ENCODE measurements around the gene ADAM22.

Gene ADAM22

GRCh38 chr7:88102675-88103074, 168.6 kb downstream of the ADAM22 start:
- in situ Hi-C loops (cut with MboI; ENCODE audit: low sequenced_read_pairs) = no loop called here

GRCh38 chr7:88104732-88105131, 170.7 kb downstream of the ADAM22 start:
- in situ Hi-C loops (cut with MboI; ENCODE audit: low sequenced_read_pairs) = no loop called here

GRCh38 chr7:88105231-88105630, 171.2 kb downstream of the ADAM22 start:
- in situ Hi-C loops (cut with MboI; ENCODE audit: low sequenced_read_pairs) = no loop called here

- in situ Hi-C loops (cut with MboI; ENCODE audit: low sequenced_read_pairs) = no loop called here
Observed at GRCh38 chr7:88106434-88106833, 172.4 kb downstream of the ADAM22 start.

GRCh38 chr7:88109612-88110011, 175.6 kb downstream of the ADAM22 start:
- in situ Hi-C loops (cut with MboI; ENCODE audit: low sequenced_read_pairs) = no loop called here

- in situ Hi-C loops (cut with MboI; ENCODE audit: low sequenced_read_pairs) = no loop called here
Observed at GRCh38 chr7:88111140-88111743, 177.2 kb downstream of the ADAM22 start.

- in situ Hi-C loops (cut with MboI; ENCODE audit: low sequenced_read_pairs) = no loop called here
Observed at GRCh38 chr7:88111954-88112471, 178.0 kb downstream of the ADAM22 start.

GRCh38 chr7:88115258-88115796, 181.3 kb downstream of the ADAM22 start:
- in situ Hi-C loops (cut with MboI; ENCODE audit: low sequenced_read_pairs) = no loop called here

- in situ Hi-C loops (cut with MboI; ENCODE audit: low sequenced_read_pairs) = no loop called here
Observed at GRCh38 chr7:88115816-88116215, 181.8 kb downstream of the ADAM22 start.

GRCh38 chr7:88116235-88116795, 182.3 kb downstream of the ADAM22 start:
- in situ Hi-C loops (cut with MboI; ENCODE audit: low sequenced_read_pairs) = no loop called here

- in situ Hi-C loops (cut with MboI; ENCODE audit: low sequenced_read_pairs) = no loop called here
Observed at GRCh38 chr7:88117325-88117724, 183.3 kb downstream of the ADAM22 start.

GRCh38 chr7:88121335-88121734, 187.3 kb downstream of the ADAM22 start:
- in situ Hi-C loops (cut with MboI; ENCODE audit: low sequenced_read_pairs) = no loop called here

- in situ Hi-C loops (cut with MboI; ENCODE audit: low sequenced_read_pairs) = no loop called here
Observed at GRCh38 chr7:88127637-88128290, 193.7 kb downstream of the ADAM22 start.

GRCh38 chr7:88132725-88133124, 198.7 kb downstream of the ADAM22 start:
- in situ Hi-C loops (cut with MboI; ENCODE audit: low sequenced_read_pairs) = no loop called here

GRCh38 chr7:88140947-88141346, 206.9 kb downstream of the ADAM22 start:
- in situ Hi-C loops (cut with MboI; ENCODE audit: low sequenced_read_pairs) = no loop called here

- in situ Hi-C loops (cut with MboI; ENCODE audit: low sequenced_read_pairs) = no loop called here
Observed at GRCh38 chr7:88141479-88141878, 207.4 kb downstream of the ADAM22 start.

- in situ Hi-C loops (cut with MboI; ENCODE audit: low sequenced_read_pairs) = no loop called here
Observed at GRCh38 chr7:88141953-88142352, 207.9 kb downstream of the ADAM22 start.

GRCh38 chr7:88146616-88147015, 212.6 kb downstream of the ADAM22 start:
- in situ Hi-C loops (cut with MboI; ENCODE audit: low sequenced_read_pairs) = no loop called here

GRCh38 chr7:88147341-88147740, 213.3 kb downstream of the ADAM22 start:
- in situ Hi-C loops (cut with MboI; ENCODE audit: low sequenced_read_pairs) = no loop called here

- in situ Hi-C loops (cut with MboI; ENCODE audit: low sequenced_read_pairs) = no loop called here
Observed at GRCh38 chr7:88147949-88148348, 213.9 kb downstream of the ADAM22 start.

GRCh38 chr7:88150033-88150432, 216.0 kb downstream of the ADAM22 start:
- in situ Hi-C loops (cut with MboI; ENCODE audit: low sequenced_read_pairs) = no loop called here

All from HL-60/S4 treated with phorbol 12-myristate 13-acetate at 8.2 ng/mL for 4 days and 3 days (cell line).